ENCODE data around the gene SMIM28.
"Not testable (repeated sequence)": the region's sequence is repeated elsewhere in the genome, so short reads cannot be mapped to it uniquely, and the experiment has no call there.

DNA sequence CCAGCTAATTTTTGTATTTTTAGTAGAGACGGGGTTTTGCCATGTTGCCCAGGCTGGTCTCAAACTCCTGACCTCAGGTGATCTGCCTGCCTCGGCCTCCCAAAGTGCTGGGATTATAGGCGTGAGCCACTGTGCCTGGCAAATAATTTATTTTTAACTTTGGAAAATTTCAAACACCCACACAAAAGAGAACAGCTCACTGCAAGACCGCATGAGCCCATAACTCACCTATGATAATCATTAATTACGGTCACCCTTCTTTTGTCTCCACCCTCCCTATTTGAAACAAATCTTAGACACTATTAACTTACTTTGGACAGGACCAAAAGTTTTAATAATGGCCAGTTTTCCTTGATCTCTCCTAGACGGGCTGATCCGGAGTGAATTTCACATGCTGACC is 47.6 kb downstream of the SMIM28 start:
- TF ChIP-seq POLR2AphosphoS5 (IDR thresholded peaks at IDR 0.05; ENCODE audit: borderline replicate concordance, low read depth, low read length); EZH2 (IDR thresholded peaks at IDR 0.05): not testable (repeated sequence)

Measured in SK-N-MC (cell line).